GM18868 (cell line): ENCODE measurements around the gene WNT7B.

Experiments
- ATAC-seq: cut with Tn5 transposase; IDR thresholded peaks from one replicate; pipeline ENCODE4 v1.9.1; 2021; ENCODE audit warnings: mild to moderate bottlenecking, moderate library complexity; ENCODE audit not compliant: unreplicated experiment

The WNT7B gene

GRCh38 chr22:45914309-45914708 is 62.7 kb downstream of the WNT7B start:
- no peak for ATAC-seq

- no peak for ATAC-seq
Measured at GRCh38 chr22:45912910-45913309, 64.1 kb downstream of the WNT7B start.

GRCh38 chr22:45911601-45912271 is 65.2 kb downstream of the WNT7B start:
- ATAC-seq, result no peak

- ATAC-seq, result no peak
Measured at GRCh38 chr22:45910928-45911467, 66.0 kb downstream of the WNT7B start.

- no peak for ATAC-seq
Measured at GRCh38 chr22:45908961-45909360, 68.0 kb downstream of the WNT7B start.

- ATAC-seq, result no peak
Measured at GRCh38 chr22:45907996-45908395, 69.0 kb downstream of the WNT7B start.

GRCh38 chr22:45907378-45907777 is 69.6 kb downstream of the WNT7B start:
- ATAC-seq, result no peak

GRCh38 chr22:45906946-45907345 is 70.0 kb downstream of the WNT7B start:
- ATAC-seq, result no peak

- no peak for ATAC-seq
Measured at GRCh38 chr22:45905924-45906865, 70.8 kb downstream of the WNT7B start.

- no peak for ATAC-seq
Measured at GRCh38 chr22:45905326-45905923, 71.5 kb downstream of the WNT7B start.

- no peak for ATAC-seq
Measured at GRCh38 chr22:45904236-45904635, 72.7 kb downstream of the WNT7B start.

- ATAC-seq, result no peak
Measured at GRCh38 chr22:45903355-45904135, 73.4 kb downstream of the WNT7B start.

- ATAC-seq, result no peak
Measured at GRCh38 chr22:45897736-45898135, 79.2 kb downstream of the WNT7B start.

GRCh38 chr22:45896964-45897538 is 79.9 kb downstream of the WNT7B start:
- ATAC-seq, result no peak

- no peak for ATAC-seq
Measured at GRCh38 chr22:45896153-45896951, 80.6 kb downstream of the WNT7B start.

GRCh38 chr22:45895436-45896152 is 81.4 kb downstream of the WNT7B start:
- no peak for ATAC-seq

GRCh38 chr22:45893516-45893915 is 83.4 kb downstream of the WNT7B start:
- ATAC-seq, result no peak

- no peak for ATAC-seq
Measured at GRCh38 chr22:45892681-45893461, 84.1 kb downstream of the WNT7B start.
